Lung (tissue), 13 donors: ENCODE data around the gene PPP1R7. TPM values are rescaled to one million over a fixed set of nuclear protein-coding genes. Genes with fewer than 3 reads are reported as not detected.

Source experiments
- ATAC-seq: fragments of 200-7000 bp; cut with Tn5 transposase; one replicate; pipeline ENCODE4 v1.9.1; 2020; ENCODE audit warnings: moderate number of reproducible peaks; ENCODE audit not compliant: insufficient read depth, low FRiP score
- DNase-seq, 3 donors: peaks; one replicate each; pipeline ENCODE4 v3.0.0-alpha.2; 2013 to 2017
- H3K27ac ChIP-seq, 2 donors: one replicate each; pipeline ENCODE4 v1.5.1; 2013; ENCODE audit warnings: mild to moderate bottlenecking in 2 of 2, moderate library complexity in 2 of 2, control low read depth in 1 of 2, inconsistent platforms in 1 of 2, low read depth in 1 of 2, low read length in 1 of 2
- H3K27me3 ChIP-seq, 3 donors: one replicate each; pipeline ENCODE4 v1.5.1; 2013; ENCODE audit warnings: low read length in 2 of 3; ENCODE audit not compliant: control insufficient read depth in 3 of 3, insufficient read depth in 3 of 3
- H3K36me3 ChIP-seq, 4 donors: one replicate each; pipeline ENCODE4 v1.5.1; 2013; ENCODE audit warnings: low read length in 4 of 4, mild to moderate bottlenecking in 1 of 4, moderate library complexity in 1 of 4; ENCODE audit not compliant: control insufficient read depth in 4 of 4, insufficient read depth in 4 of 4
- H3K4me1 ChIP-seq, 5 donors: one replicate each; pipeline ENCODE4 v1.5.1; 2013; ENCODE audit warnings: low read length in 5 of 5, mild to moderate bottlenecking in 2 of 5, moderate library complexity in 1 of 5; ENCODE audit not compliant: control insufficient read depth in 5 of 5, insufficient read depth in 5 of 5
- H3K4me3 ChIP-seq: one replicate; pipeline ENCODE4 v1.5.1; 2013; ENCODE audit warnings: mild to moderate bottlenecking, control low read depth, moderate library complexity
- H3K9ac ChIP-seq, 2 donors: one replicate each; pipeline ENCODE4 v1.5.1; 2013; ENCODE audit warnings: low read length in 2 of 2, control low read depth in 1 of 2; ENCODE audit not compliant: insufficient read depth in 1 of 2
- H3K9me3 ChIP-seq, 4 donors: one replicate each; pipeline ENCODE4 v1.5.1; 2013; ENCODE audit warnings: low read length in 3 of 4, mild to moderate bottlenecking in 1 of 4, moderate library complexity in 1 of 4; ENCODE audit not compliant: control insufficient read depth in 4 of 4, insufficient read depth in 3 of 4
- CTCF ChIP-seq: IDR thresholded peaks from 2 replicates; pipeline ENCODE4 v1.5.1; 2012; ENCODE audit warnings: mild to moderate bottlenecking; ENCODE audit errors: control extremely low read depth, extremely low read depth
- WGBS, 2 donors: extraction: QIAGEN DNeasy Blood & Tissue Kit; methylation state at CpG; one replicate each; pipeline ENCODE4 v1.1.7; 2013; 5-methylcytosine and 5-hydroxymethylcytosine counted together
- polyA plus RNA-seq, 2 donors: library from polyadenylated mRNA; stranded (reverse); fragments of 200-250 nt; gene quantifications; one replicate each; pipeline ENCODE4 v1.2.1, GENCODE V29; 2013
- small RNA-seq: library from RNA; depleted of rRNA; stranded (forward); fragments of <200 nt; gene quantifications from one replicate; pipeline ENCODE3, GENCODE V24; 2014; ENCODE audit warnings: low replicate concordance
- total RNA-seq, 2 donors: library from RNA; depleted of rRNA in 1 of 2; stranded (reverse); fragments of >200 nt in 1 of 2; gene quantifications; one replicate each; pipeline ENCODE4 v1.2.1, GENCODE V29; 2014 to 2021
- donor health status: control.
- donor health status: control.
- donor health status: Bipolar disorder and iron deficiency.
- donor health status: healthy.
- donor health status: DM: yes; HTN: yes; CAD: no.

The PPP1R7 gene
- total and polyA plus RNA-seq, 4 donors, result 54.6 to 78.1 (median 65.9) TPM

GRCh38 chr2:241230435-241230834 lies 80.2 kb downstream of the PPP1R7 start:
- DNase-seq (no peak), ATAC-seq (no peak)
- H3K9me3 ChIP-seq, result no peaks in the 10 kb centered on the region
- H3K36me3 ChIP-seq, result peaks cover 24 to 83% (median 48%) of the 10 kb centered on the region in 4 donors
- H3K4me1 ChIP-seq, result no peaks in the 10 kb centered on the region
- H3K9ac ChIP-seq, result no peak overlapping the region
- no peak overlapping the region for H3K27ac ChIP-seq
- 96% methylated on average over 19 of the region's 19 CpGs for WGBS, 2 donors
- no peaks in the 10 kb centered on the region for H3K27me3 ChIP-seq
- TF ChIP-seq CTCF, result no peak
- H3K4me3 ChIP-seq, result no peak overlapping the region

GRCh38 chr2:241232736-241233575 lies 82.7 kb downstream of the PPP1R7 start:
- ATAC-seq (no peak), DNase-seq (no peak)
- 83 to 88% methylated on average over 13 of the region's 13 CpGs for WGBS, 2 donors
- Histone ChIP-seq H3K4me3 (no peak overlapping the region), H3K4me1 (no peaks in the 10 kb centered on the region), H3K27ac (no peak overlapping the region), H3K9me3 (no peaks in the 10 kb centered on the region), H3K9ac (no peak overlapping the region), H3K36me3 (peaks cover 33 to 86% (median 57%) of the 10 kb centered on the region in 4 donors), H3K27me3 (no peaks in the 10 kb centered on the region)
- no peak for TF ChIP-seq CTCF

Small RNA genes within 50 kb of the gene (small RNA-seq; reads per million reads assigned to genes)
- not detected for gene AC005237.2

Other genes with a start within 250 kb of the PPP1R7 start
- gene CROCC2, start 244.1 kb upstream of the PPP1R7 start, total RNA-seq, result 10 to 100 TPM in 1 of 2 donors, 1 to 10 TPM in 1; 5.6 to 17.4 TPM
- gene CROCC2, start 244.1 kb upstream of the PPP1R7 start, polyA plus RNA-seq, result 1 to 10 TPM; 1.3 to 3.1 TPM
- gene SNED1, start 151.8 kb upstream of the PPP1R7 start, total RNA-seq, result 10 to 100 TPM; 57.1 to 74.6 TPM
- 10 to 100 TPM in 1 of 2 donors, 1 to 10 TPM in 1; 5.9 to 12.3 TPM for gene SNED1, start 151.8 kb upstream of the PPP1R7 start, polyA plus RNA-seq
- gene MTERF4, start 48.2 kb upstream of the PPP1R7 start, total RNA-seq, result 10 to 100 TPM; 24.7 to 50.1 TPM
- gene MTERF4, start 48.2 kb upstream of the PPP1R7 start, polyA plus RNA-seq, result 10 to 100 TPM; 23.5 to 30.3 TPM
- 10 to 100 TPM; 16.2 to 21.8 TPM for gene PASK, start 995 bp upstream of the PPP1R7 start, total RNA-seq
- 10 to 100 TPM in 1 of 2 donors, 1 to 10 TPM in 1; 3.5 to 10.1 TPM for gene PASK, start 995 bp upstream of the PPP1R7 start, polyA plus RNA-seq
- gene ANO7, start 38.2 kb downstream of the PPP1R7 start, total RNA-seq, result under 1 TPM; 0.74 to 0.98 TPM
- 1 to 10 TPM in 1 of 2 donors, under 1 TPM in 1; 0.71 to 1.1 TPM for gene ANO7, start 38.2 kb downstream of the PPP1R7 start, polyA plus RNA-seq
- 100 to 1,000 TPM; 415 to 595 TPM for gene HDLBP, start 165.2 kb downstream of the PPP1R7 start, total RNA-seq
- 100 to 1,000 TPM; 165 to 216 TPM for gene HDLBP, start 165.2 kb downstream of the PPP1R7 start, polyA plus RNA-seq
- gene SEPTIN2, start 165.5 kb downstream of the PPP1R7 start, total RNA-seq, result 100 to 1,000 TPM; 337 to 755 TPM
- 100 to 1,000 TPM; 114 to 178 TPM for gene SEPTIN2, start 165.5 kb downstream of the PPP1R7 start, polyA plus RNA-seq
- 10 to 100 TPM; 38.8 to 49.7 TPM for gene FARP2, start 205.8 kb downstream of the PPP1R7 start, total RNA-seq
- gene FARP2, start 205.8 kb downstream of the PPP1R7 start, polyA plus RNA-seq, result 10 to 100 TPM in 1 of 2 donors, 1 to 10 TPM in 1; 9.9 to 16.0 TPM